Prostate gland (tissue), 2 donors: Measurements from ENCODE around the gene CNTNAP2.

Source experiments
- CTCF ChIP-seq, 4 experiments: fragments of 200-600 bp in 2 of 4; fragments of 450-650 bp in 2 of 4; sonication (generic) in 2 of 4; IDR thresholded peaks; 1 replicate in 3 of 4; 2 replicates in 1 of 4; pipeline ENCODE4 v1.5.1; 2016 to 2019; ENCODE audit warnings: antibody characterized with exemption in 4 of 4, mild to moderate bottlenecking in 2 of 4, moderate library complexity in 2 of 4
- POLR2A ChIP-seq: fragments of 450-650 bp; IDR thresholded peaks from one replicate; pipeline ENCODE4 v1.6.1; 2016; ENCODE audit warnings: antibody characterized with exemption, mild to moderate bottlenecking
- POLR2AphosphoS5 ChIP-seq: sonication (generic); formaldehyde crosslinking; IDR thresholded peaks from one replicate; pipeline ENCODE4 v1.6.1; 2017; ENCODE audit warnings: antibody characterized with exemption

GRCh38 chr7:148397056-148397455 lies 2280.5 kb downstream of the CNTNAP2 start:
- TF ChIP-seq CTCF (IDR thresholded peaks at IDR 0.05): no peak
- TF ChIP-seq POLR2AphosphoS5: no peak
- TF ChIP-seq POLR2A: no peak
